SIG-M5 (cell line): ENCODE data around the gene VWA5B1.

Source experiments
- DNase-seq: peaks from one replicate; lab custom pipeline; 2025; lab: John Stamatoyannopoulos, UW

The VWA5B1 gene

GRCh38 chr1:20367626-20368025 lies 77.0 kb downstream of the VWA5B1 start:
- no peak for DNase-seq

- no peak for DNase-seq
These were observed 78.3 kb downstream of the VWA5B1 start for GRCh38 chr1:20368866-20369470.

GRCh38 chr1:20370698-20371097 lies 80.0 kb downstream of the VWA5B1 start:
- no peak for DNase-seq

GRCh38 chr1:20371411-20371810 lies 80.7 kb downstream of the VWA5B1 start:
- DNase-seq = no peak

GRCh38 chr1:20371883-20372282 lies 81.2 kb downstream of the VWA5B1 start:
- no peak for DNase-seq

GRCh38 chr1:20372676-20373075 lies 82.0 kb downstream of the VWA5B1 start:
- DNase-seq = no peak

GRCh38 chr1:20373286-20373685 lies 82.6 kb downstream of the VWA5B1 start:
- no peak for DNase-seq

- no peak for DNase-seq
These were observed 83.1 kb downstream of the VWA5B1 start for GRCh38 chr1:20373764-20374163.

GRCh38 chr1:20375563-20375962 lies 84.9 kb downstream of the VWA5B1 start:
- no peak for DNase-seq

GRCh38 chr1:20376171-20376570 lies 85.5 kb downstream of the VWA5B1 start:
- no peak for DNase-seq

GRCh38 chr1:20376880-20377494 lies 86.3 kb downstream of the VWA5B1 start:
- no peak for DNase-seq

GRCh38 chr1:20377516-20378270 lies 87.0 kb downstream of the VWA5B1 start:
- DNase-seq = no peak

GRCh38 chr1:20379075-20379474 lies 88.4 kb downstream of the VWA5B1 start:
- no peak for DNase-seq

GRCh38 chr1:20380175-20380574 lies 89.5 kb downstream of the VWA5B1 start:
- no peak for DNase-seq

GRCh38 chr1:20380616-20381035 lies 90.0 kb downstream of the VWA5B1 start:
- no peak for DNase-seq

GRCh38 chr1:20381045-20381641 lies 90.5 kb downstream of the VWA5B1 start:
- no peak for DNase-seq

- no peak for DNase-seq
These were observed 91.3 kb downstream of the VWA5B1 start for GRCh38 chr1:20381961-20382360.

- no peak for DNase-seq
These were observed 92.0 kb downstream of the VWA5B1 start for GRCh38 chr1:20382711-20383110.

- no peak for DNase-seq
These were observed 93.0 kb downstream of the VWA5B1 start for GRCh38 chr1:20383631-20384030.

- DNase-seq = no peak
These were observed 95.0 kb downstream of the VWA5B1 start for GRCh38 chr1:20385630-20386029.

- no peak for DNase-seq
These were observed 95.8 kb downstream of the VWA5B1 start for GRCh38 chr1:20386323-20387081.

GRCh38 chr1:20389571-20389970 lies 98.9 kb downstream of the VWA5B1 start:
- no peak for DNase-seq
